ENCODE results near the gene MYO10. TPM values are rescaled to one million over a fixed set of nuclear protein-coding genes. Genes with fewer than 3 reads are reported as not detected.

Gene MYO10
- total and polyA plus RNA-seq, 4 donors, result 4.8 to 19.8 (median 11.5) TPM

DNA sequence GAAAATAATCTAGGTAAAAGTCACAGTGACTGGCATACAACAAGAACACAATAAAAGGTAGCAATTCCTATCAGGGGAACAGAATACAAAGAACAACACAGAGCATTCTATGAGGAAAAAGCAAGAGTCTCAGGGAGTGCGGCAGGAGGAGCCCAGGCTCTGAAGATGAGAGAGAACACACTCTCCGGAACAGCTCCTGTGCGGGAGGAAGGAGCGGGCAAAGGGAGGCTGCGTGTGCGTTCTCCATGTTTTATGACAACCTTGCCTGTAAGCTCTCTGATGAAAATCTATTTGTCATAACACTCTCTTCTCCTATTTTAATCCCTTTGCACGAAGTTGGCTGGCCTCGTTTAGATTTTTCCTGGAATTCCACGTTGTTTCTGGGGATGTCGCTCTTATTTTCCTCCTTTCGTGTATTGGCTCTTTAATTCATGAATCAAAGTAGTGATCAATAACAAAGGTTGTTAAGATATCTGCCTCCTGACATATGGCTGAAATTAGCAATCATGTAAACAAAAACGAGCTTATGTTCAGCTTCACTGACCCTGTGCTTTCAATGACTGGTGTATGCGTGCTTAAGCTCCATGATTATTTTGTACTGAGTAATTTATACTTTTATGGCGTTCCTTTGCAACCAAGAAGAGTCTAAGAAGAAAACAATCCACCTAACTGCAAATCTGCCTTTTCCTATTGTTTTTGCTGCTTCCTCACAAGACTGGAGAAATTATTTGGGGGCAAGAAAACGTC, 109.5 kb downstream of the MYO10 start:
- Histone ChIP-seq H3K36me3 (ENCODE audit: control insufficient read depth in 1 of 2, insufficient read depth in 2 of 2, low read length in 1 of 2) (no peaks in the 10 kb centered on the region), H3K27ac (ENCODE audit: low read depth in 1 of 2, low read length in 2 of 2) (no peak overlapping the region), H3K4me3 (ENCODE audit: low read length in 2 of 2) (peak overlapping the region in 1 of 2 donors; percentile 5), H3K9me3 (ENCODE audit: control insufficient read depth, low read length) (no peaks in the 10 kb centered on the region), H3K27me3 (ENCODE audit: control insufficient read depth in 1 of 2, insufficient read depth in 2 of 2, low read length in 1 of 2) (no peaks in the 10 kb centered on the region), H3K4me1 (ENCODE audit: control insufficient read depth in 1 of 2, insufficient read depth in 2 of 2, low read length in 2 of 2) (peaks cover 0 to 6% of the 10 kb centered on the region in 2 donors)
- WGBS, 2 donors, result 53 to 60% methylated on average over 15 of the region's 15 CpGs
- ATAC-seq (ENCODE audit: low FRiP score), result no peak
- no peak for DNase-seq
- intact Hi-C loops (cut with DNase I), result loop anchor here in 1 of 2 donors (5.0 kb wide), 1 partner anchor 36 kb away; no protein-coding TSS in a partner anchor

DNA sequence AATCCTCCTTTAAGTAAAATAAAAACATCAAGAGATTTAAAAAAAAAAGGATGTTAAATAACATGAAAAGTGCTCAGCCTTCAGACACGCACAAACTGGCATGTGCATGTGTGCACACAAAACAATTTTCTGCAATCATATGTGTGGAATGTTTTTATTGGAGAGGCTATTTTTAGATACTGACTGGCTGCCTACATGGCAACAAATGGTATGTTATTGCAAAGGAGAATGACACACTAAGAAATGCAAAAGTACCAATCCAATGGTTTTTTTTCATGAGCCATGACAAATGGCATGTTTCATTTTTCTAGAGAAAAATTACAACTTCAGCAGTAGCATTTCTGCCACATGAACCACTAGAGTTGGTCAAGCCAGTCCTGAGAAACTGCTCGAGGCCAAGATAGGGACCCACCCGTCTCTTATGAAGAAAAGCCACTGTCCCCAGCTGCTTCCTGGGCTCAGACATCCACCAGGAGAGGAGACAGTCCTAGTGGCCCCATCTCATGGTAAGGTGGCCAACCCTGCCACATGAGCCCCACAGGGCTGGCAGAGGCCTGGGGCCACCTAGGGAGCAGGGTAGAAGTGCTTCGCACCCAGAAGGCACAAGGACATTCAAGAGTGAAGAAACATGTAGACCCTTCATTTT, 116.4 kb downstream of the MYO10 start:
- Histone ChIP-seq H3K27me3 (ENCODE audit: control insufficient read depth in 1 of 2, insufficient read depth in 2 of 2, low read length in 1 of 2) (no peaks in the 10 kb centered on the region), H3K27ac (ENCODE audit: low read depth in 1 of 2, low read length in 2 of 2) (peak overlapping the region in 1 of 2 donors; percentile 95), H3K4me1 (ENCODE audit: control insufficient read depth in 1 of 2, insufficient read depth in 2 of 2, low read length in 2 of 2) (no peaks in the 10 kb centered on the region), H3K4me3 (ENCODE audit: low read length in 2 of 2) (no peak overlapping the region), H3K9me3 (ENCODE audit: control insufficient read depth, low read length) (no peaks in the 10 kb centered on the region), H3K36me3 (ENCODE audit: control insufficient read depth in 1 of 2, insufficient read depth in 2 of 2, low read length in 1 of 2) (no peaks in the 10 kb centered on the region)
- intact Hi-C loops (cut with DNase I), result loop anchor here (5.0 to 10.0 kb wide), 2 partner anchors 115 to 118 kb away; partner anchors contain the start of gene MYO10 (in 2 of the 2)
- peak; percentile 33 for ATAC-seq (ENCODE audit: low FRiP score)
- no peak for DNase-seq
- WGBS, 2 donors, result 30 to 34% methylated on average over 4 of the region's 4 CpGs

GRCh38 chr5:16815432-16815831, 120.7 kb downstream of the MYO10 start:
- Histone ChIP-seq H3K4me3 (ENCODE audit: low read length in 2 of 2) (no peak overlapping the region), H3K27ac (ENCODE audit: low read depth in 1 of 2, low read length in 2 of 2) (no peak overlapping the region), H3K4me1 (ENCODE audit: control insufficient read depth in 1 of 2, insufficient read depth in 2 of 2, low read length in 2 of 2) (no peaks in the 10 kb centered on the region), H3K27me3 (ENCODE audit: control insufficient read depth in 1 of 2, insufficient read depth in 2 of 2, low read length in 1 of 2) (no peaks in the 10 kb centered on the region), H3K9me3 (ENCODE audit: control insufficient read depth, low read length) (no peaks in the 10 kb centered on the region), H3K36me3 (ENCODE audit: control insufficient read depth in 1 of 2, insufficient read depth in 2 of 2, low read length in 1 of 2) (no peaks in the 10 kb centered on the region)
- DNase-seq (no peak), ATAC-seq (ENCODE audit: low FRiP score) (no peak)
- 75 to 76% methylated on average over 3 of the region's 3 CpGs for WGBS, 2 donors
- intact Hi-C loops (cut with DNase I), result loop anchor here (5.0 to 10.0 kb wide), 2 partner anchors 119 to 122 kb away; partner anchors contain the start of gene MYO10 (in 2 of the 2)

- Histone ChIP-seq H3K9me3 (ENCODE audit: control insufficient read depth, low read length) (no peaks in the 10 kb centered on the region), H3K4me3 (ENCODE audit: low read length in 2 of 2) (no peak overlapping the region), H3K4me1 (ENCODE audit: control insufficient read depth in 1 of 2, insufficient read depth in 2 of 2, low read length in 2 of 2) (no peaks in the 10 kb centered on the region), H3K27ac (ENCODE audit: low read depth in 1 of 2, low read length in 2 of 2) (peak overlapping the region in 1 of 2 donors; percentile 4), H3K36me3 (ENCODE audit: control insufficient read depth in 1 of 2, insufficient read depth in 2 of 2, low read length in 1 of 2) (no peaks in the 10 kb centered on the region), H3K27me3 (ENCODE audit: control insufficient read depth in 1 of 2, insufficient read depth in 2 of 2, low read length in 1 of 2) (no peaks in the 10 kb centered on the region)
- WGBS, 2 donors, result 15 to 16% methylated on average over 4 of the region's 4 CpGs
- peak in 1 of 2 donors; percentile 62 for DNase-seq
- intact Hi-C loops (cut with DNase I), result loop anchor here in 1 of 2 donors (10.0 kb wide), 1 partner anchor 122 kb away; the partner anchor contains the start of gene MYO10
- ATAC-seq (ENCODE audit: low FRiP score), result no peak
These were observed 123.2 kb downstream of the MYO10 start for GRCh38 chr5:16812911-16813310.

DNA sequence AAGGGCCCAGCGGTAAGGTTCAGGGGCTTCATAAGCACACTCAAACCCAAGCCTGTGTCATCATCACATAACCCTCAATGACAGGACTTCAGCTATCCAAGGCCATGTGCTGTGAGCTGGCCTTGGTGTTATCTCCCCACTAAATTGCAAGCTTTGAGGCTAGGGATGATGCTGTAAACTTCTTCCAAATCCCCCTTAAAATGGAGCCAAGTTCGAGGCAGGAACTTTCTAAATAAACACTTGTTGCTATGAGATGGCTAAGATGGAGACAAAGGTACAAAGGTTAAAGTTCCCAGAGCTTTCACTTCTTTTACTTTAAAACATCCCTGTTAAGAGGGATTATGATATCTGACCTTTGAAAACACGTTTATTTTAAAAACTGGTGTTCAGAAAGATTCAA, 123.6 kb downstream of the MYO10 start:
- H3K9me3 ChIP-seq (ENCODE audit: control insufficient read depth, low read length), result no peaks in the 10 kb centered on the region
- H3K4me1 ChIP-seq (ENCODE audit: control insufficient read depth in 1 of 2, insufficient read depth in 2 of 2, low read length in 2 of 2), result no peaks in the 10 kb centered on the region
- whole genome bisulfite sequencing, 2 donors, result 45 to 52% methylated on average over 3 of the region's 3 CpGs
- no peaks in the 10 kb centered on the region for H3K36me3 ChIP-seq (ENCODE audit: control insufficient read depth in 1 of 2, insufficient read depth in 2 of 2, low read length in 1 of 2)
- no peak overlapping the region for H3K27ac ChIP-seq (ENCODE audit: low read depth in 1 of 2, low read length in 2 of 2)
- ATAC-seq (ENCODE audit: low FRiP score) (no peak), DNase-seq (no peak)
- no peaks in the 10 kb centered on the region for H3K27me3 ChIP-seq (ENCODE audit: control insufficient read depth in 1 of 2, insufficient read depth in 2 of 2, low read length in 1 of 2)
- no peak overlapping the region for H3K4me3 ChIP-seq (ENCODE audit: low read length in 2 of 2)
- intact Hi-C loops (cut with DNase I), result loop anchor here in 1 of 2 donors (10.0 kb wide), 1 partner anchor 122 kb away; the partner anchor contains the start of gene MYO10

DNA sequence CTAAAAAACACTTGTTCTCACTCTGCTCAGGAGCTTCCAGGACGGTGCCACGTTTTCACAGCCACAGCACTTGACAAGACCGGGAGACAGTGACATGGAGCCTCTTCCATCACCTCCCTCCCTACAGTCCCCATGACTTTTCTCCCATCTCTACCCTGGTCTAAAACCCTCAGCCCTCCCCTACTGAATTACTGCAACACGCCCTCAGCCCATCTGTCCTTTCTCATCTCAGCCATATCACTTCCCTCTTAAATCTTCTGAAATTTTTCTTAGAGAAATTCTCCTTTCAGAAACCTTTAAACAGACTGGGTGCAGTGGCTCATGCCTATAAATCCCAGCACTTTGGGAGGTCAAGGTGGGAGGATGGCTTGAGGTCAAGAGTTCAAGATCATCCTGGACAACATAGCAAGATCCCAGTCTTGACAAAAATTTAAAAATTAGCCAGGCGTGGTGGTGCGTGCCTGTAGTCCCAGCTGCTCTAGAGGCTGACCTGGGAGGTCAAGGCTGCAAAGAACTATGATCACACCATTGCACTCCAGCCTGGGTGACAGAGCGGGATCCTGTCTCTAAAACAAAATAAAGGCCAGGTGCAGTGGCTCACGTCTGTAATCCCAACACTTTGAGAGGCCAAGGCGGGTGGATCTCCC, 125.8 kb downstream of the MYO10 start:
- Histone ChIP-seq H3K36me3 (ENCODE audit: control insufficient read depth in 1 of 2, insufficient read depth in 2 of 2, low read length in 1 of 2) (no peaks in the 10 kb centered on the region), H3K9me3 (ENCODE audit: control insufficient read depth, low read length) (no peaks in the 10 kb centered on the region), H3K4me1 (ENCODE audit: control insufficient read depth in 1 of 2, insufficient read depth in 2 of 2, low read length in 2 of 2) (no peaks in the 10 kb centered on the region), H3K4me3 (ENCODE audit: low read length in 2 of 2) (no peak overlapping the region), H3K27me3 (ENCODE audit: control insufficient read depth in 1 of 2, insufficient read depth in 2 of 2, low read length in 1 of 2) (no peaks in the 10 kb centered on the region), H3K27ac (ENCODE audit: low read depth in 1 of 2, low read length in 2 of 2) (no peak overlapping the region)
- DNase-seq, result no peak
- intact Hi-C loops (cut with DNase I), result loop anchor here in 1 of 2 donors (10.0 kb wide), 1 partner anchor 124 kb away; the partner anchor contains the start of gene MYO10
- no peak for ATAC-seq (ENCODE audit: low FRiP score)
- 87 to 88% methylated on average over 9 of the region's 9 CpGs for WGBS, 2 donors

GRCh38 chr5:16809395-16810207, 126.5 kb downstream of the MYO10 start:
- Histone ChIP-seq H3K4me1 (ENCODE audit: control insufficient read depth in 1 of 2, insufficient read depth in 2 of 2, low read length in 2 of 2) (no peaks in the 10 kb centered on the region), H3K36me3 (ENCODE audit: control insufficient read depth in 1 of 2, insufficient read depth in 2 of 2, low read length in 1 of 2) (no peaks in the 10 kb centered on the region), H3K27ac (ENCODE audit: low read depth in 1 of 2, low read length in 2 of 2) (no peak overlapping the region), H3K4me3 (ENCODE audit: low read length in 2 of 2) (no peak overlapping the region), H3K9me3 (ENCODE audit: control insufficient read depth, low read length) (no peaks in the 10 kb centered on the region), H3K27me3 (ENCODE audit: control insufficient read depth in 1 of 2, insufficient read depth in 2 of 2, low read length in 1 of 2) (no peaks in the 10 kb centered on the region)
- ATAC-seq (ENCODE audit: low FRiP score), result no peak
- intact Hi-C loops (cut with DNase I), result loop anchor here in 1 of 2 donors (10.0 kb wide), 1 partner anchor 125 kb away; the partner anchor contains the start of gene MYO10
- no peak for DNase-seq
- 71 to 80% methylated on average over 12 of the region's 12 CpGs for WGBS, 2 donors

- no peaks in the 10 kb centered on the region for H3K36me3 ChIP-seq (ENCODE audit: control insufficient read depth in 1 of 2, insufficient read depth in 2 of 2, low read length in 1 of 2)
- H3K9me3 ChIP-seq (ENCODE audit: control insufficient read depth, low read length), result no peaks in the 10 kb centered on the region
- no peaks in the 10 kb centered on the region for H3K27me3 ChIP-seq (ENCODE audit: control insufficient read depth in 1 of 2, insufficient read depth in 2 of 2, low read length in 1 of 2)
- intact Hi-C loops (cut with DNase I), result no loop called here
- DNase-seq (no peak), ATAC-seq (ENCODE audit: low FRiP score) (no peak)
- no peaks in the 10 kb centered on the region for H3K4me1 ChIP-seq (ENCODE audit: control insufficient read depth in 1 of 2, insufficient read depth in 2 of 2, low read length in 2 of 2)
- no peak overlapping the region for H3K27ac ChIP-seq (ENCODE audit: low read depth in 1 of 2, low read length in 2 of 2)
- H3K4me3 ChIP-seq (ENCODE audit: low read length in 2 of 2), result no peak overlapping the region
- 97 to 99% methylated on average over 11 of the region's 11 CpGs for WGBS, 2 donors
These were observed 127.1 kb downstream of the MYO10 start for GRCh38 chr5:16809010-16809394.

All from aorta (tissue), 5 donors.